SKM-1 treated with dmso at 0.1 percent for 144 hours (cell line): ENCODE measurements around the gene POLRMT.
"Not testable (repeated sequence)": the region's sequence is repeated elsewhere in the genome, so short reads cannot be mapped to it uniquely, and the experiment has no call there.

Source experiments
- DNase-seq: peaks from one replicate; lab custom pipeline; 2025; ENCODE audit not compliant: unreplicated experiment; lab: John Stamatoyannopoulos, UW

Gene POLRMT

GRCh38 chr19:613732-614567 is 19.4 kb downstream of the POLRMT start:
- no peak for DNase-seq

- DNase-seq = no peak
Observed at GRCh38 chr19:612941-613340, 20.4 kb downstream of the POLRMT start.

- DNase-seq = no peak
Observed at GRCh38 chr19:611481-611868, 21.9 kb downstream of the POLRMT start.

- DNase-seq = no peak
Observed at GRCh38 chr19:610801-611480, 22.4 kb downstream of the POLRMT start.

- no peak for DNase-seq
Observed at GRCh38 chr19:610071-610800, 23.1 kb downstream of the POLRMT start.

- no peak for DNase-seq
Observed at GRCh38 chr19:609004-609346, 24.4 kb downstream of the POLRMT start.

GRCh38 chr19:608155-609003 is 25.0 kb downstream of the POLRMT start:
- DNase-seq = no peak

GRCh38 chr19:607301-608154 is 25.8 kb downstream of the POLRMT start:
- no peak for DNase-seq

GRCh38 chr19:605061-605971 is 28.0 kb downstream of the POLRMT start:
- not testable (repeated sequence) for DNase-seq

- DNase-seq = peak; percentile 40
Observed at GRCh38 chr19:604355-604754, 29.0 kb downstream of the POLRMT start.

GRCh38 chr19:603779-604178 is 29.6 kb downstream of the POLRMT start:
- DNase-seq = not testable (repeated sequence)

GRCh38 chr19:603302-603639 is 30.1 kb downstream of the POLRMT start:
- DNase-seq = not testable (repeated sequence)

- no peak for DNase-seq
Observed at GRCh38 chr19:602391-603301, 30.7 kb downstream of the POLRMT start.

GRCh38 chr19:601790-602189 is 31.5 kb downstream of the POLRMT start:
- no peak for DNase-seq

GRCh38 chr19:601310-601709 is 32.0 kb downstream of the POLRMT start:
- no peak for DNase-seq

GRCh38 chr19:597406-598315 is 35.7 kb downstream of the POLRMT start:
- DNase-seq = no peak

- no peak for DNase-seq
Observed at GRCh38 chr19:596263-596655, 37.1 kb downstream of the POLRMT start.
